RWPE2 (cell line): ENCODE measurements around the gene SKP2.

ENCODE experiments used
- ATAC-seq: fragments of 200-7000 bp; cut with Tn5 transposase; 3 replicates; pipeline ENCODE4 v1.9.1; 2021; ENCODE audit warnings: low read depth
- DNase-seq: peaks from one replicate; pipeline ENCODE4 v3.0.0-alpha.2; 2020; ENCODE audit warnings: low spot score
- H3K27ac ChIP-seq: fragments of 450-650 bp; 2 replicates; pipeline ENCODE4 v1.5.1; 2017; ENCODE audit warnings: mild to moderate bottlenecking; ENCODE audit not compliant: poor library complexity, severe bottlenecking
- H3K27me3 ChIP-seq: fragments of 250-450 bp; sonication (Bioruptor Pico); 2 replicates; pipeline ENCODE4 v1.5.1; 2021; ENCODE audit warnings: mild to moderate bottlenecking, moderate library complexity; ENCODE audit not compliant: insufficient read depth, poor library complexity, severe bottlenecking
- H3K36me3 ChIP-seq: fragments of 250-450 bp; sonication (Bioruptor Pico); 2 replicates; pipeline ENCODE4 v1.5.1; 2020; ENCODE audit warnings: low read depth, mild to moderate bottlenecking, moderate library complexity
- H3K4me1 ChIP-seq: fragments of 250-450 bp; sonication (Bioruptor Pico); 2 replicates; pipeline ENCODE4 v1.5.1; 2021; ENCODE audit warnings: mild to moderate bottlenecking, moderate library complexity; ENCODE audit not compliant: insufficient read depth, poor library complexity, severe bottlenecking
- H3K4me3 ChIP-seq: fragments of 250-450 bp; sonication (Bioruptor Pico); 2 replicates; pipeline ENCODE4 v1.5.1; 2021; ENCODE audit warnings: mild to moderate bottlenecking, moderate library complexity; ENCODE audit not compliant: severe bottlenecking
- H3K9me3 ChIP-seq: fragments of 250-450 bp; sonication (Bioruptor Pico); 2 replicates; pipeline ENCODE4 v1.5.1; 2021; ENCODE audit warnings: mild to moderate bottlenecking, moderate library complexity; ENCODE audit not compliant: severe bottlenecking
- CTCF ChIP-seq: fragments of 450-650 bp; IDR thresholded peaks from one replicate; pipeline ENCODE4 v1.5.1; 2017; ENCODE audit warnings: mild to moderate bottlenecking, moderate library complexity; ENCODE audit not compliant: poor library complexity, severe bottlenecking

Gene SKP2

GRCh38 chr5:36202521-36202961, 50.6 kb downstream of the SKP2 start:
- Histone ChIP-seq H3K27me3 (no peaks in the 10 kb centered on the region), H3K36me3 (peaks cover 59% of the 10 kb centered on the region), H3K9me3 (no peaks in the 10 kb centered on the region), H3K4me3 (no peak overlapping the region), H3K27ac (no peak overlapping the region), H3K4me1 (peaks cover 14% of the 10 kb centered on the region)
- ATAC-seq, result no peak
- DNase-seq, result no peak
- no peak for TF ChIP-seq CTCF

DNA sequence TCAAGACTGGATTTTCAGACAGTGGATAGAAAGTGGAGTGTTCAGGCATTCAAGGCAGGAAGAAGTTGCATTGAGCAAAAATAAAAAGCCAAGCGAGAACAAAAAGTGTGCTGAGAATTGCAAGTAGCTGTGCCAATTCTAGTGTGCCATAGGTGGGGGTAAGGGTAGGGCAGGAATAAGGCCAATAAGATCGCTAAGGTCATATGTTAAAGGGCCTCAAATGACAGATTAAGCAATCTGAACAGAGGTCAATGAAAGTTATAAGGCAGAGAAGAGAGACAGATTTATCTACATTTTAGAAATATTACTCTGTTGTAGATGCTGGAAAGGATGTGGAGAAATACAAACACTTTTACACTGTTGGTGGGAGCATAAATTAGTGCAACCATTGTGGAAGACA, 53.4 kb downstream of the SKP2 start:
- Histone ChIP-seq H3K4me1 (peaks cover 16% of the 10 kb centered on the region), H3K27ac (no peak overlapping the region), H3K36me3 (peaks cover 36% of the 10 kb centered on the region), H3K27me3 (no peaks in the 10 kb centered on the region), H3K9me3 (no peaks in the 10 kb centered on the region), H3K4me3 (no peak overlapping the region)
- TF ChIP-seq CTCF, result no peak
- ATAC-seq (no peak), DNase-seq (no peak)

DNA sequence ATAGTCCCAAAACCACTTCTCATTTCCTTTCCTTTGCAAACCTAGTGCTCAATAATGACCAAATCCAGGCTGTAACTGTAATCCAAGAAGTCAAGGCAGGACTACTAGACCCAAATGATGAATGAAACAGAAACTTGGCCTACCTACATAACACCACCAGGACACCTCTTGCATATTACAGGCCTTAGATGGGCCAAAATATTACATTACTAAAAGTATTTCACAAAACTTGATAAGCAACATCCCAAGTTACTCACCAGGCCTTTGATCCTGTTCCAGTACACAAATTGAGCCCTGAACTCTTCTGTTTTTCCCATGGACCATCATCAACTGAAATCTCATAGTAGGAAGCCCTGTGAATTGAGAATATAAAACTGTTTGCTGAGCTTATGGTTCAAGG, 55.0 kb downstream of the SKP2 start:
- no peaks in the 10 kb centered on the region for H3K27me3 ChIP-seq
- ATAC-seq, result no peak

DNA sequence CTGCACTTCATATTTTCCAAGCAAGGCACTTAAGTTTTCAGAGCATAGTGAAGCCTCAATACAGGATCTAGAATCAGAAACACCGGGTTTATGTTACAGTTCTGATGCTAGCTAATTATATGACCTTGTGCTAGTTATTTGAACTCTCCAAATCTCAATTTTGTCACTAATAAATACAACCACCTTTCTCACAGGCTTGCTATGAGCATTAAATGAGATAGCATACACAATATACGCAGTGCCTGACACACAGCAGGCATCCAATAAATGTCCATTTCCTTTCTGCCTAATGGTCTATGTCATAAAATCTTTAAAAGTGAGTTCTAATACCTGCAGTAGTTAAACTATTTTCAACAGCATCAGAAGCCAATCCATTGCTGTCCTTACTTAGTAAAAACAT, 56.9 kb downstream of the SKP2 start:
- Histone ChIP-seq H3K9me3 (no peaks in the 10 kb centered on the region), H3K27me3 (no peaks in the 10 kb centered on the region), H3K36me3 (peaks cover 27% of the 10 kb centered on the region), H3K4me3 (no peak overlapping the region), H3K27ac (no peak overlapping the region), H3K4me1 (peaks cover 7% of the 10 kb centered on the region)
- ATAC-seq, result no peak
- no peak for DNase-seq
- TF ChIP-seq CTCF, result no peak

More for the DNA sequence above, 55.0 kb downstream of the SKP2 start:
- Histone ChIP-seq H3K4me1 (peaks cover 7% of the 10 kb centered on the region), H3K4me3 (no peak overlapping the region), H3K9me3 (no peaks in the 10 kb centered on the region), H3K36me3 (peaks cover 27% of the 10 kb centered on the region), H3K27ac (no peak overlapping the region)
- DNase-seq, result no peak
- no peak for TF ChIP-seq CTCF

DNA sequence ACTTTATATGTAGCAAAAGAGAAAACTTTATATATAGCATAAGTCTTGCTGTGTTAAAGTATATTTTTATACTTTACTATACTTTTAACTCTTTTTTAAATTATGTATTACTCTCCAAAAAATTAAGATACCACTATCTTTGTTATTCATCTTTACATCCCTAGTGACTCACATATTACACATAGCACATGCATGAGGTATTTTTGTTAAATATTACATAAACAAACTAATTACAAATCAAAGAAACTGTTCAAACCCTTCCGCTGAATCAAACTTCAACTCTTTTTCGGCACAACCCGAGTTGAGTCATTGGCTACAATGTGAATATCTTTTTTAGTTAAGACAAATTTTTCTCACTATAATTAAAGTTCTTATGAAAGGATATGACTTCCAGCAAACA, 57.8 kb downstream of the SKP2 start:
- Histone ChIP-seq H3K4me3 (no peak overlapping the region), H3K27me3 (no peaks in the 10 kb centered on the region), H3K4me1 (peaks cover 7% of the 10 kb centered on the region), H3K36me3 (peaks cover 25% of the 10 kb centered on the region), H3K27ac (no peak overlapping the region), H3K9me3 (no peaks in the 10 kb centered on the region)
- 0 out of 3 replicates have a peak, but pooled peaks have one; percentile 17 for ATAC-seq
- no peak for DNase-seq
- TF ChIP-seq CTCF, result no peak
